HG03060 (cell line): ENCODE data around the gene NCK1.

Source experiments
- ATAC-seq: cut with Tn5 transposase; IDR thresholded peaks from one replicate; pipeline ENCODE4 v1.9.1; 2021; ENCODE audit warnings: low read depth, moderate number of reproducible peaks; ENCODE audit not compliant: unreplicated experiment

NCK1 gene

GRCh38 chr3:136861890-136862616 lies at the start of gene NCK1:
NCK1 (plus strand) TSS chr3:136862208; CDS start chr3:136928002, 65,794 bp downstream.
- ATAC-seq: peak; percentile 93

- no peak for ATAC-seq
Observed at GRCh38 chr3:136817448-136817847, 44.6 kb upstream of the NCK1 start.

GRCh38 chr3:136818191-136818768 lies 43.7 kb upstream of the NCK1 start:
- no peak for ATAC-seq

- ATAC-seq: no peak
Observed at GRCh38 chr3:136818769-136819391, 43.1 kb upstream of the NCK1 start, which contains the start of gene SLC35G2. SLC35G2 (plus strand) TSS chr3:136819126; CDS start chr3:136854461, 35,335 bp downstream.

GRCh38 chr3:136819392-136819730 lies 42.6 kb upstream of the NCK1 start:
- no peak for ATAC-seq

GRCh38 chr3:136819731-136820679 lies 42.0 kb upstream of the NCK1 start:
- ATAC-seq: no peak

GRCh38 chr3:136831461-136831860 lies 30.5 kb upstream of the NCK1 start:
- no peak for ATAC-seq

- ATAC-seq: no peak
Observed at GRCh38 chr3:136835089-136835812, 26.8 kb upstream of the NCK1 start.

- ATAC-seq: no peak
Observed at GRCh38 chr3:136835813-136836510, 26.0 kb upstream of the NCK1 start.

GRCh38 chr3:136836511-136837156 lies 25.4 kb upstream of the NCK1 start:
- no peak for ATAC-seq

GRCh38 chr3:136838641-136839555 lies 23.1 kb upstream of the NCK1 start:
- ATAC-seq: no peak

GRCh38 chr3:136839556-136839931 lies 22.5 kb upstream of the NCK1 start:
- no peak for ATAC-seq

- ATAC-seq: no peak
Observed at GRCh38 chr3:136840252-136840651, 21.8 kb upstream of the NCK1 start.

GRCh38 chr3:136842294-136842693 lies 19.7 kb upstream of the NCK1 start:
- no peak for ATAC-seq

- ATAC-seq: no peak
Observed at GRCh38 chr3:136844724-136845123, 17.3 kb upstream of the NCK1 start.

GRCh38 chr3:136852180-136852579 lies 9.8 kb upstream of the NCK1 start:
- no peak for ATAC-seq

- no peak for ATAC-seq
Observed at GRCh38 chr3:136856665-136857064, 5.3 kb upstream of the NCK1 start.

GRCh38 chr3:136858381-136858780 lies 3.6 kb upstream of the NCK1 start:
- no peak for ATAC-seq
